Neural progenitor cell (in vitro differentiated cells): Measurements from ENCODE around the gene CIAPIN1. TPM values are rescaled to one million over a fixed set of nuclear protein-coding genes. Genes with fewer than 3 reads are reported as not detected.

Experiments used
- DNase-seq: peaks from one replicate; pipeline ENCODE4 v3.0.0-alpha.2; 2016; ENCODE audit warnings: low spot score
- H2AFZ ChIP-seq: fragments of 200-600 bp; sonication (generic); replicated peaks from 2 replicates; pipeline ENCODE4 v1.6.1; 2016; ENCODE audit warnings: antibody characterized with exemption
- H3F3A ChIP-seq: fragments of 200-600 bp; sonication (generic); 2 replicates; pipeline ENCODE4 v1.6.1; 2016; ENCODE audit warnings: antibody characterized with exemption, low read depth
- H3K27ac ChIP-seq: fragments of 200-600 bp; sonication (generic); 2 replicates; pipeline ENCODE4 v1.5.1; 2016; ENCODE audit warnings: mild to moderate bottlenecking
- H3K27me3 ChIP-seq: fragments of 200-600 bp; sonication (generic); 2 replicates; pipeline ENCODE4 v1.6.1; 2016; ENCODE audit warnings: mild to moderate bottlenecking, moderate library complexity
- H3K36me3 ChIP-seq: fragments of 200-600 bp; sonication (generic); 2 replicates; pipeline ENCODE4 v1.5.1; 2016
- H3K4me1 ChIP-seq: fragments of 200-600 bp; sonication (generic); 2 replicates; pipeline ENCODE4 v1.6.1; 2016; ENCODE audit warnings: mixed run types
- H3K4me2 ChIP-seq: fragments of 200-600 bp; sonication (generic); 2 replicates; pipeline ENCODE4 v1.6.1; 2016
- H3K4me3 ChIP-seq: fragments of 200-600 bp; sonication (generic); 2 replicates; pipeline ENCODE4 v1.5.1; 2016
- H3K79me2 ChIP-seq: fragments of 200-600 bp; sonication (generic); 2 replicates; pipeline ENCODE4 v1.6.1; 2016; ENCODE audit warnings: low read depth
- H3K9ac ChIP-seq: fragments of 200-600 bp; sonication (generic); 2 replicates; pipeline ENCODE4 v1.6.1; 2016
- H3K9me3 ChIP-seq: fragments of 200-600 bp; sonication (generic); 2 replicates; pipeline ENCODE4 v1.5.1; 2016; ENCODE audit warnings: low read depth
- H4K20me1 ChIP-seq: fragments of 200-600 bp; sonication (generic); 2 replicates; pipeline ENCODE4 v1.6.1; 2016; ENCODE audit warnings: low read depth
- H3K27ac Mint-ChIP-seq: 3 replicates; pipeline ENCODE4 v1.8.0; 2021; ENCODE audit warnings: mixed read lengths
- H3K27me3 Mint-ChIP-seq: 2 replicates; pipeline ENCODE4 v1.8.0; 2022; ENCODE audit warnings: low read depth, mild to moderate bottlenecking, inconsistent platforms, moderate library complexity, mixed read lengths; ENCODE audit not compliant: insufficient read depth
- H3K36me3 Mint-ChIP-seq: 3 replicates; pipeline ENCODE4 v1.8.0; 2021; ENCODE audit warnings: mixed read lengths
- H3K4me1 Mint-ChIP-seq: 3 replicates; pipeline ENCODE4 v1.8.0; 2021; ENCODE audit warnings: mixed read lengths
- H3K4me3 Mint-ChIP-seq: 3 replicates; pipeline ENCODE4 v1.8.0; 2021; ENCODE audit warnings: mild to moderate bottlenecking, moderate library complexity, mixed read lengths
- H3K9me3 Mint-ChIP-seq: 3 replicates; pipeline ENCODE4 v1.8.0; 2020; ENCODE audit warnings: mixed read lengths
- EZH2 ChIP-seq: fragments of 200-600 bp; sonication (generic); IDR thresholded peaks from 2 replicates; pipeline ENCODE4 v1.6.1; 2017; ENCODE audit warnings: antibody characterized with exemption, mild to moderate bottlenecking, moderate library complexity
- EZH2phosphoT487 ChIP-seq: fragments of 200-600 bp; sonication (generic); IDR thresholded peaks from 2 replicates; pipeline ENCODE4 v1.6.1; 2017; ENCODE audit warnings: antibody characterized with exemption
- total RNA-seq: library from RNA; depleted of rRNA; stranded (reverse); fragments of >200 nt; gene quantifications from 2 replicates; pipeline ENCODE4 v1.2.3, GENCODE V29; 2015; ENCODE audit warnings: low replicate concordance
- TF ChIP-seq, protein P1 (sequence below): fragments of 200-600 bp; sonication (generic); IDR thresholded peaks from 2 replicates; pipeline ENCODE4 v1.5.1; 2017; ENCODE audit warnings: antibody characterized with exemption, mild to moderate bottlenecking

Gene CIAPIN1
- total RNA-seq, 1 donor from 2014 or later: 89.2 TPM

- Mint-ChIP-seq H3K27ac (no peak overlapping the region), H3K36me3 (peaks cover 7% of the 10 kb centered on the region), H3K4me3 (no peak overlapping the region), H3K9me3 (no peaks in the 10 kb centered on the region), H3K27me3 (peaks cover 7% of the 10 kb centered on the region), H3K4me1 (peaks cover 34% of the 10 kb centered on the region)
- no peaks in the 10 kb centered on the region for H3K36me3 ChIP-seq
- TF ChIP-seq EZH2phosphoT487 (no peak), EZH2 (no peak)
- TF ChIP-seq, protein P1, sequence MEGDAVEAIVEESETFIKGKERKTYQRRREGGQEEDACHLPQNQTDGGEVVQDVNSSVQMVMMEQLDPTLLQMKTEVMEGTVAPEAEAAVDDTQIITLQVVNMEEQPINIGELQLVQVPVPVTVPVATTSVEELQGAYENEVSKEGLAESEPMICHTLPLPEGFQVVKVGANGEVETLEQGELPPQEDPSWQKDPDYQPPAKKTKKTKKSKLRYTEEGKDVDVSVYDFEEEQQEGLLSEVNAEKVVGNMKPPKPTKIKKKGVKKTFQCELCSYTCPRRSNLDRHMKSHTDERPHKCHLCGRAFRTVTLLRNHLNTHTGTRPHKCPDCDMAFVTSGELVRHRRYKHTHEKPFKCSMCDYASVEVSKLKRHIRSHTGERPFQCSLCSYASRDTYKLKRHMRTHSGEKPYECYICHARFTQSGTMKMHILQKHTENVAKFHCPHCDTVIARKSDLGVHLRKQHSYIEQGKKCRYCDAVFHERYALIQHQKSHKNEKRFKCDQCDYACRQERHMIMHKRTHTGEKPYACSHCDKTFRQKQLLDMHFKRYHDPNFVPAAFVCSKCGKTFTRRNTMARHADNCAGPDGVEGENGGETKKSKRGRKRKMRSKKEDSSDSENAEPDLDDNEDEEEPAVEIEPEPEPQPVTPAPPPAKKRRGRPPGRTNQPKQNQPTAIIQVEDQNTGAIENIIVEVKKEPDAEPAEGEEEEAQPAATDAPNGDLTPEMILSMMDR: no peak
- H3F3A ChIP-seq: peaks cover 26% of the 10 kb centered on the region
- no peak overlapping the region for H3K27ac ChIP-seq
- peaks cover 7% of the 10 kb centered on the region for H3K27me3 ChIP-seq
- no peaks in the 10 kb centered on the region for H3K9me3 ChIP-seq
- H3K9ac ChIP-seq: no peak overlapping the region
- no peak for DNase-seq
- peaks cover 41% of the 10 kb centered on the region for H3K4me1 ChIP-seq
- H3K79me2 ChIP-seq: no peaks in the 10 kb centered on the region
- no peak overlapping the region for H2AFZ ChIP-seq
- no peak overlapping the region for H3K4me3 ChIP-seq
- H3K4me2 ChIP-seq: no peak overlapping the region
- peaks cover 22% of the 10 kb centered on the region for H4K20me1 ChIP-seq
Observed at GRCh38 chr16:57474671-57475661, 27.8 kb upstream of the CIAPIN1 start.

GRCh38 chr16:57473906-57474305, 26.7 kb upstream of the CIAPIN1 start:
- Histone ChIP-seq H3K27ac (no peak overlapping the region), H3K36me3 (no peaks in the 10 kb centered on the region), H3F3A (peaks cover 26% of the 10 kb centered on the region), H3K4me1 (peaks cover 34% of the 10 kb centered on the region), H2AFZ (no peak overlapping the region), H3K27me3 (peaks cover 2% of the 10 kb centered on the region), H3K79me2 (no peaks in the 10 kb centered on the region), H3K9me3 (no peaks in the 10 kb centered on the region), H4K20me1 (peaks cover 22% of the 10 kb centered on the region), H3K4me2 (no peak overlapping the region), H3K9ac (no peak overlapping the region), H3K4me3 (no peak overlapping the region)
- H3K27ac Mint-ChIP-seq: no peak overlapping the region
- H3K36me3 Mint-ChIP-seq: peaks cover 12% of the 10 kb centered on the region
- TF ChIP-seq, protein P1: no peak
- TF ChIP-seq EZH2phosphoT487 (no peak), EZH2 (no peak)
- no peak overlapping the region for H3K4me3 Mint-ChIP-seq
- DNase-seq: no peak
- no peaks in the 10 kb centered on the region for H3K9me3 Mint-ChIP-seq
- peaks cover 27% of the 10 kb centered on the region for H3K4me1 Mint-ChIP-seq
- peaks cover 7% of the 10 kb centered on the region for H3K27me3 Mint-ChIP-seq

GRCh38 chr16:57473176-57473840, 26.1 kb upstream of the CIAPIN1 start:
- Histone ChIP-seq H3K9ac (no peak overlapping the region), H3K9me3 (no peaks in the 10 kb centered on the region), H3K4me2 (no peak overlapping the region), H3K4me1 (peaks cover 28% of the 10 kb centered on the region), H3K27ac (no peak overlapping the region), H4K20me1 (peaks cover 27% of the 10 kb centered on the region), H2AFZ (no peak overlapping the region), H3K4me3 (no peak overlapping the region), H3K79me2 (no peaks in the 10 kb centered on the region), H3K36me3 (no peaks in the 10 kb centered on the region), H3F3A (peaks cover 26% of the 10 kb centered on the region), H3K27me3 (no peaks in the 10 kb centered on the region)
- H3K4me3 Mint-ChIP-seq: no peak overlapping the region
- peaks cover 18% of the 10 kb centered on the region for H3K36me3 Mint-ChIP-seq
- peaks cover 21% of the 10 kb centered on the region for H3K4me1 Mint-ChIP-seq
- TF ChIP-seq EZH2phosphoT487 (no peak), EZH2 (no peak)
- TF ChIP-seq, protein P1: no peak
- no peak overlapping the region for H3K27ac Mint-ChIP-seq
- no peaks in the 10 kb centered on the region for H3K9me3 Mint-ChIP-seq
- DNase-seq: no peak
- H3K27me3 Mint-ChIP-seq: peaks cover 4% of the 10 kb centered on the region
